Gastroesophageal sphincter (tissue), 4 donors: ENCODE measurements around the gene GPR63. TPM values are rescaled to one million over a fixed set of nuclear protein-coding genes. Genes with fewer than 3 reads are reported as not detected.

Experiments used
- ATAC-seq: fragments of 150-250 bp; one replicate; pipeline ENCODE4 v1.9.1; 2016; ENCODE audit warnings: mild to moderate bottlenecking, moderate library complexity
- H3K27ac ChIP-seq, 4 donors: fragments of 200-600 bp; sonication (generic) in 3 of 4; 1 replicate in 3 of 4; 2 replicates in 1 of 4; pipeline ENCODE4 v1.5.1; 2016 to 2019
- H3K27me3 ChIP-seq: fragments of 200-600 bp; sonication (generic); one replicate; pipeline ENCODE4 v1.5.1; 2019
- H3K36me3 ChIP-seq, 2 donors: fragments of 200-600 bp; sonication (generic); one replicate each; pipeline ENCODE4 v1.5.1; 2019; ENCODE audit warnings: control low read depth in 1 of 2
- H3K4me1 ChIP-seq, 3 donors: fragments of 200-600 bp; sonication (generic); 1 replicate in 2 of 3; 2 replicates in 1 of 3; pipeline ENCODE4 v1.5.1; 2016 to 2019; ENCODE audit warnings: control low read depth in 2 of 3
- H3K4me3 ChIP-seq, 2 donors: fragments of 200-600 bp; sonication (generic); one replicate each; pipeline ENCODE4 v1.5.1; 2019; ENCODE audit warnings: mild to moderate bottlenecking in 1 of 2, moderate library complexity in 1 of 2
- H3K9me3 ChIP-seq, 3 donors: fragments of 200-600 bp; sonication (generic); one replicate each; pipeline ENCODE4 v1.5.1; 2017 to 2019; ENCODE audit warnings: control low read depth in 2 of 3
- EP300 ChIP-seq: sonication (generic); formaldehyde crosslinking; IDR thresholded peaks from one replicate; pipeline ENCODE4 v1.6.1; 2017; ENCODE audit warnings: antibody characterized with exemption, mild to moderate bottlenecking
- POLR2A ChIP-seq, 2 donors: fragments of 450-650 bp; IDR thresholded peaks; one replicate each; pipeline ENCODE4 v1.6.1; 2017; ENCODE audit warnings: antibody characterized with exemption in 2 of 2, mild to moderate bottlenecking in 2 of 2, moderate library complexity in 1 of 2
- POLR2AphosphoS5 ChIP-seq: sonication (generic); formaldehyde crosslinking; IDR thresholded peaks from one replicate; pipeline ENCODE4 v1.6.1; 2017; ENCODE audit warnings: antibody characterized with exemption
- WGBS, 2 donors: methylation state at CpG; one replicate each; pipeline ENCODE4 v1.1.5; 2018; ENCODE audit warnings: low coverage in 1 of 2; 5-methylcytosine and 5-hydroxymethylcytosine counted together
- total RNA-seq, 4 donors: library from RNA; depleted of rRNA; stranded (reverse); fragments of >200 nt; gene quantifications; one replicate each; pipeline ENCODE4 v1.1.0, GENCODE V29; 2016
- TF ChIP-seq, protein P1 (sequence below), 4 experiments: fragments of 200-600 bp in 2 of 4; fragments of 450-650 bp in 2 of 4; sonication (generic) in 1 of 4; IDR thresholded peaks; one replicate each; pipeline ENCODE4 v1.5.1; 2017 to 2019; ENCODE audit warnings: antibody characterized with exemption in 4 of 4, mild to moderate bottlenecking in 2 of 4, moderate library complexity in 2 of 4

The GPR63 gene
- total RNA-seq, 4 donors from 2014 or later: 0.54 to 2.8 (median 1.4) TPM

DNA sequence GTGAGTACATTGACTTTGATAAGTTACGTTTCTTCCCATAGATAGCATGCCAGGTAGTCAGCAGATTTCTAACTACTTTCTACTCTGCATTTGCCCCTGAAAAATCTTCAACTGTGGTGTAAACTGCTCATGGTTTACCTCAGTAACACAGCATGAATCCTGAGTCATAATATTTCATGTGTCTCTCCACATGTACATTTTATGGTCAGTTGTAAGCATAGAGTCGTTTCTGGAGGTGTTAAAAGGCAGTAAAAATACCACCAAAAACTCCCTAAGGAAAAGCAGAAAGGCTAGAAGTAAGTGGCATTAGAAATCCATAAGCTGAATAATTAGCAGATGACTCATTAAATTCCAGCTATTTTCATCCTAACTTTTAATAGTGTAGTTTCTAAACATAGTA lies 4.1 kb upstream of the GPR63 start:
- Histone ChIP-seq H3K9me3 (peaks cover 0 to 18% (median 0%) of the 10 kb centered on the region in 3 donors), H3K4me1 (peaks cover 0 to 15% (median 0%) of the 10 kb centered on the region in 3 donors), H3K36me3 (no peaks in the 10 kb centered on the region), H3K27me3 (no peaks in the 10 kb centered on the region), H3K27ac (no peak overlapping the region), H3K4me3 (no peak overlapping the region)
- no peak for ATAC-seq
- TF ChIP-seq EP300 (no peak), POLR2A (IDR thresholded peaks at IDR 0.05) (no peak), POLR2AphosphoS5 (no peak)
- TF ChIP-seq, protein P1, sequence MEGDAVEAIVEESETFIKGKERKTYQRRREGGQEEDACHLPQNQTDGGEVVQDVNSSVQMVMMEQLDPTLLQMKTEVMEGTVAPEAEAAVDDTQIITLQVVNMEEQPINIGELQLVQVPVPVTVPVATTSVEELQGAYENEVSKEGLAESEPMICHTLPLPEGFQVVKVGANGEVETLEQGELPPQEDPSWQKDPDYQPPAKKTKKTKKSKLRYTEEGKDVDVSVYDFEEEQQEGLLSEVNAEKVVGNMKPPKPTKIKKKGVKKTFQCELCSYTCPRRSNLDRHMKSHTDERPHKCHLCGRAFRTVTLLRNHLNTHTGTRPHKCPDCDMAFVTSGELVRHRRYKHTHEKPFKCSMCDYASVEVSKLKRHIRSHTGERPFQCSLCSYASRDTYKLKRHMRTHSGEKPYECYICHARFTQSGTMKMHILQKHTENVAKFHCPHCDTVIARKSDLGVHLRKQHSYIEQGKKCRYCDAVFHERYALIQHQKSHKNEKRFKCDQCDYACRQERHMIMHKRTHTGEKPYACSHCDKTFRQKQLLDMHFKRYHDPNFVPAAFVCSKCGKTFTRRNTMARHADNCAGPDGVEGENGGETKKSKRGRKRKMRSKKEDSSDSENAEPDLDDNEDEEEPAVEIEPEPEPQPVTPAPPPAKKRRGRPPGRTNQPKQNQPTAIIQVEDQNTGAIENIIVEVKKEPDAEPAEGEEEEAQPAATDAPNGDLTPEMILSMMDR (IDR thresholded peaks at IDR 0.05): no peak
- WGBS, 2 donors: 30 to 40% methylated on average over 2 of the region's 2 CpGs

DNA sequence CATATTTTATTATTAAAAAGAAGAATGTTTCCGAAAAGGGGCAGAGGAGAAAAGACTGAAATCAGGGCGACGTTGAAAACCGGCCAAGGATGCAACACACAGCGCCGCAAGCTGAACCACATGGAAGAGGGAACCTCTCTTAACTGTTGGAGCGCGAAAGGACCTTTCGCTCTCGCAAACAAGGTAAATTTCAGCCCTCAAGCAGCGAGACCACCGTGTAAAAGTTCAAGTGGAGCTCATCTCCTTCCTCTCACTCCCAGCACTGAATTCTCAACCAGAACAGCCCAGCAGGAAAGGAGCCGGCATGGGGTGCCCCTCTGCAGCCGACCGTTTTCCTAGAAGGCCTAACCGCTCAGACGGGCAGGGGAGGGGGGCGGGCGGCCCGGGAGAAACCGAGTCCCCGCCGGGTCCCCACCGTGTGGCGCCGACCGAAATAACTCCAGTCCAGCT lies 621 bp downstream of the GPR63 start:
- 0% methylated on average over 10 to 24 of the region's 27 CpGs for WGBS, 2 donors
- peak overlapping the region in 3 of 4 donors; percentile 38 to 74 (median 57) for H3K27ac ChIP-seq
- ATAC-seq: peak; percentile 11

DNA sequence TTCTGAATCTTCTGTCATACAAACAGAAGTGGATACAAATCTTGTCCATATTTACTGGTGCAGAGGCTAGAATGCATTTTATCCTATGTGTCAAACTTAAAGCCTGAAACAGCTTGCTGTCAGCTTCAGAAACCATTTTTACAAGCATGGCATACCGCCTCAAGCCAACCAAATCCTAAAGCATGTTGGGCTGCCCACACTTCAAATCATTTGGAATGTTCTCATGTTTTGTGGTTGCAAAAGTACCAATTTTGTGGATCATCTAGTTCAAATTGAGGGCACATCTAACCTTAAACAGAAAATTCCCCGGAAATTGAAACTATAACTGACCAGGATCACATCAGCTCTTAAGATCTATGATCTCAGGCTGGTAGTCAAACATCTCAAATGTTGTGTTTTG lies 3.2 kb downstream of the GPR63 start:
- 100% methylated on average over 1 to 2 of the region's 2 CpGs for WGBS, 2 donors
- H3K27me3 ChIP-seq: no peaks in the 10 kb centered on the region
- ATAC-seq: no peak
- H3K36me3 ChIP-seq: no peaks in the 10 kb centered on the region
- H3K9me3 ChIP-seq: no peaks in the 10 kb centered on the region
- H3K4me3 ChIP-seq: no peak overlapping the region
- no peak overlapping the region for H3K27ac ChIP-seq
- TF ChIP-seq, protein P1 (IDR thresholded peaks at IDR 0.05): no peak
- TF ChIP-seq POLR2AphosphoS5 (no peak), EP300 (no peak), POLR2A (IDR thresholded peaks at IDR 0.05) (no peak)
- peaks cover 0 to 20% (median 0%) of the 10 kb centered on the region in 3 donors for H3K4me1 ChIP-seq

More for the DNA sequence above, 621 bp downstream of the GPR63 start:
- Histone ChIP-seq H3K27me3 (no peaks in the 10 kb centered on the region), H3K36me3 (no peaks in the 10 kb centered on the region), H3K9me3 (no peaks in the 10 kb centered on the region), H3K4me1 (peaks cover 0 to 20% (median 0%) of the 10 kb centered on the region in 3 donors), H3K4me3 (peak overlapping the region; percentile 46 to 73)
- no peak for TF ChIP-seq POLR2A (IDR thresholded peaks at IDR 0.05)
- TF ChIP-seq, protein P1 (IDR thresholded peaks at IDR 0.05): no peak
- no peak for TF ChIP-seq POLR2AphosphoS5
- TF ChIP-seq EP300: no peak

DNA sequence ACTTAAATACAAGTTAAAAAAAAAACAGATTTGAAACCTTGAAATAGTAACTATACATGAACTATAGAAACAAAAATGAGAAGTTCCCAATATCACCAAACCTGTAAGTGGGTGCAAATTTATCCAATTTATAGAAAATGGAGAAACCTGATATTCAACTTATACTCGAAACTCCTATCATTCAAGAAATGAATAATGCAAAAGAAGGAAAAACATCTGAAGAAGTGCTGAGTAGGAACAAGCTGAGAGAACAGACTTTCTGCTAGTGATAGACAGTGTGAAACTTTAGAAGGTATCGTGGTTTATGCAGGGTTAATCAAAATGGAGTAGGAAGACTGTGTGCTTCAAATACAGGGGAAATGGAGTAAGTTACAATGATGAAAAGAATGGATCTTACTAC lies 4.5 kb downstream of the GPR63 start:
- Histone ChIP-seq H3K27ac (no peak overlapping the region), H3K9me3 (no peaks in the 10 kb centered on the region), H3K4me3 (no peak overlapping the region), H3K27me3 (no peaks in the 10 kb centered on the region), H3K36me3 (no peaks in the 10 kb centered on the region), H3K4me1 (peaks cover 0 to 15% (median 0%) of the 10 kb centered on the region in 3 donors)
- WGBS, 2 donors: 95 to 100% methylated on average over 2 of the region's 2 CpGs
- TF ChIP-seq POLR2A (IDR thresholded peaks at IDR 0.05) (no peak), POLR2AphosphoS5 (no peak)
- TF ChIP-seq, protein P1 (IDR thresholded peaks at IDR 0.05): no peak
- no peak for ATAC-seq

DNA sequence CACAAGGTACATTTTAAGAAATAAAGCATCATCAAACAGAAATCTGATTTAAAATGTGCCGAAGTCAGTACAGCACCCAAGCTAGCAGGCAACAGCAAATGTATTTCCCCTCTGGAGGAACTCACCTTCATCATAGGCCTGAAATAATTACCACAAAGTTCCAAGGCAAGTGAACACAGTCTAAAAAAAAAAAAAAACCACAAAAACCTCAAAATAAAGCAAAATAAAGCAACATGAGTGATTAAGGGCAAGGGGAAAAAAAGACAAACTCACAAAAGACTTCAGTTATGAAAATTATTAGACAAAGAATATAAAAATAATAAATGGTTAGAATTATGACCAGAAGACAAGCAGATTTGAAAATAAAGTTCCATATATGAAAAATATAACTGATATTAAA lies 10.4 kb downstream of the GPR63 start:
- no peak overlapping the region for H3K27ac ChIP-seq
- H3K27me3 ChIP-seq: no peaks in the 10 kb centered on the region
- H3K36me3 ChIP-seq: no peaks in the 10 kb centered on the region
- no peak overlapping the region for H3K4me3 ChIP-seq
- TF ChIP-seq, protein P1 (IDR thresholded peaks at IDR 0.05): no peak
- TF ChIP-seq POLR2AphosphoS5 (no peak), EP300 (no peak), POLR2A (IDR thresholded peaks at IDR 0.05) (no peak)
- no peaks in the 10 kb centered on the region for H3K4me1 ChIP-seq
- H3K9me3 ChIP-seq: no peaks in the 10 kb centered on the region
- no peak for ATAC-seq
- 83 to 100% methylated on average over 1 of the region's 1 CpG for WGBS, 2 donors
